HCT116 (cell line): ENCODE data around the gene DNM2. TPM values are rescaled to one million over a fixed set of nuclear protein-coding genes. Genes with fewer than 3 reads are reported as not detected.

Source experiments
- ATAC-seq: fragments of 200-7000 bp; cut with Tn5 transposase; 2 replicates; pipeline ENCODE4 v1.9.1; 2020; ENCODE audit warnings: mild to moderate bottlenecking, moderate library complexity
- BruUV-seq: library from RNA; stranded (reverse); fragments of 400-500 nt; replicated peaks from 2 replicates; lab custom pipeline; 2021; lab: Mats Ljungman, UMichigan
- CTCF ChIA-PET: fragments of 300-600 bp; sonication (Branson Sonifier 250); formaldehyde crosslinking; loops from one replicate; lab custom pipeline; 2021; ENCODE audit warnings: antibody characterized with exemption; lab: Charles Lee
- POLR2A ChIA-PET: fragments of 300-600, 350-600 bp; sonication (Branson Sonifier 250); formaldehyde crosslinking; loops from one replicate; lab custom pipeline; 2021; ENCODE audit warnings: antibody characterized with exemption; lab: Charles Lee
- RAD21 ChIA-PET, 2 experiments: fragments of 300-600 bp; sonication (Branson Sonifier 250); formaldehyde crosslinking; loops; one replicate each; lab custom pipeline; 2023; ENCODE audit warnings: low total read pairs in 2 of 2; ENCODE audit not compliant: uncharacterized antibody in 2 of 2, unreplicated experiment in 2 of 2, low non-redundant PET in 1 of 2; lab: Charles Lee
- DNase-seq: peaks from one replicate; pipeline ENCODE4 v3.0.0-alpha.2; 2010; ENCODE audit warnings: low read depth, low spot score
- H2AFZ ChIP-seq: fragments of 200-600 bp; shearing (Covaris generic), sonication (generic); 2 replicates; pipeline ENCODE4 v1.6.1; 2017; ENCODE audit warnings: low read depth, mixed run types, mixed read lengths, antibody characterized with exemption, low read length; ENCODE audit not compliant: poor library complexity, severe bottlenecking
- H3K27ac ChIP-seq: 2 replicates; pipeline ENCODE4 v1.5.1; 2012; ENCODE audit warnings: low read depth, low read length
- H3K27me3 ChIP-seq: fragments of 200-600 bp; sonication (generic); 2 replicates; pipeline ENCODE4 v1.6.1; 2016; ENCODE audit warnings: mixed run types, low read length, mixed read lengths; ENCODE audit not compliant: insufficient read depth
- H3K36me3 ChIP-seq, 2 experiments: fragments of 200-500 bp in 1 of 2; fragments of 200-600 bp in 1 of 2; sonication (Bioruptor generic) in 1 of 2; sonication (generic) in 1 of 2; 2 replicates each; pipeline versions ENCODE4 v1.5.1 to v1.6.1; 2014 to 2016; ENCODE audit warnings: low read length in 2 of 2, inconsistent platforms in 1 of 2, mixed read lengths in 1 of 2, mixed run types in 1 of 2; ENCODE audit not compliant: insufficient read depth in 2 of 2, control insufficient read depth in 1 of 2
- H3K4me1 ChIP-seq, 2 experiments: fragments of 200-600 bp in 1 of 2; sonication (generic) in 1 of 2; 2 replicates each; pipeline versions ENCODE4 v1.5.1 to v1.6.1; 2012 to 2017; ENCODE audit warnings: low read length in 2 of 2, inconsistent platforms in 1 of 2, mild to moderate bottlenecking in 1 of 2, mixed read lengths in 1 of 2, mixed run types in 1 of 2, moderate library complexity in 1 of 2; ENCODE audit not compliant: insufficient read depth in 2 of 2, control insufficient read depth in 1 of 2
- H3K4me2 ChIP-seq: fragments of 200-600 bp; sonication (generic); 2 replicates; pipeline ENCODE4 v1.6.1; 2017; ENCODE audit warnings: mixed run types, low read length, mixed read lengths
- H3K4me3 ChIP-seq, 2 experiments: fragments of 200-600 bp in 1 of 2; sonication (generic) in 1 of 2; replicated peaks in 1 of 2; 2 replicates each; pipeline ENCODE4 v1.5.1; 2011 to 2016; ENCODE audit warnings: low read length in 2 of 2, control low read depth in 1 of 2, low read depth in 1 of 2, mild to moderate bottlenecking in 1 of 2, mixed read lengths in 1 of 2, mixed run types in 1 of 2
- H3K79me2 ChIP-seq: fragments of 200-600 bp; sonication (generic); 2 replicates; pipeline ENCODE4 v1.6.1; 2017; ENCODE audit warnings: mild to moderate bottlenecking, mixed run types, low read length, moderate library complexity, mixed read lengths; ENCODE audit not compliant: insufficient read depth
- H3K9ac ChIP-seq: fragments of 200-600 bp; sonication (generic); 2 replicates; pipeline ENCODE4 v1.6.1; 2016; ENCODE audit warnings: low read length, mixed read lengths
- H3K9me2 ChIP-seq: fragments of 200-600 bp; sonication (generic), shearing (Covaris generic); 2 replicates; pipeline ENCODE4 v1.6.1; 2017; ENCODE audit warnings: mixed run types, mild to moderate bottlenecking, moderate library complexity; ENCODE audit not compliant: insufficient read depth
- H3K9me3 ChIP-seq, 2 experiments: fragments of 200-500 bp in 1 of 2; fragments of 200-600 bp in 1 of 2; sonication (Bioruptor generic) in 1 of 2; sonication (generic) in 1 of 2; 2 replicates each; pipeline ENCODE4 v1.6.1; 2014 to 2017; ENCODE audit warnings: low read length in 2 of 2, mixed read lengths in 2 of 2, inconsistent platforms in 1 of 2, low read depth in 1 of 2, mild to moderate bottlenecking in 1 of 2, mixed run types in 1 of 2, moderate library complexity in 1 of 2; ENCODE audit not compliant: control insufficient read depth in 1 of 2, insufficient read depth in 1 of 2
- H4K20me1 ChIP-seq: fragments of 200-600 bp; sonication (generic), shearing (Covaris generic); 2 replicates; pipeline ENCODE4 v1.6.1; 2017; ENCODE audit warnings: mixed run types, mild to moderate bottlenecking, moderate library complexity; ENCODE audit not compliant: insufficient read depth
- CTCF ChIP-seq, 3 experiments: fragments of 200-600 bp in 1 of 3; sonication (generic) in 1 of 3; IDR thresholded peaks in 2 of 3; conservative IDR thresholded peaks in 1 of 3; 2 replicates each; pipeline ENCODE4 v1.5.1; 2012 to 2017; ENCODE audit warnings: low read depth in 2 of 3, low read length in 2 of 3, antibody characterized with exemption in 1 of 3, borderline replicate concordance in 1 of 3, control low read depth in 1 of 3, mild to moderate bottlenecking in 1 of 3, mixed read lengths in 1 of 3, mixed run types in 1 of 3, moderate library complexity in 1 of 3; ENCODE audit not compliant: insufficient read depth in 1 of 3
- EGR1 ChIP-seq: IDR thresholded peaks from 2 replicates; pipeline ENCODE4 v1.6.1; 2012; ENCODE audit warnings: low read depth
- EZH2phosphoT487 ChIP-seq: fragments of 200-600 bp; IDR thresholded peaks from 2 replicates; pipeline ENCODE4 v1.6.1; 2018; ENCODE audit warnings: antibody characterized with exemption, borderline replicate concordance
- JUND ChIP-seq: IDR thresholded peaks from 2 replicates; pipeline ENCODE4 v1.6.1; 2012
- RAD21 ChIP-seq: IDR thresholded peaks from 2 replicates; pipeline ENCODE4 v1.6.1; 2012; ENCODE audit warnings: low read depth, mild to moderate bottlenecking
- SIN3A ChIP-seq: IDR thresholded peaks from 2 replicates; pipeline ENCODE4 v1.6.1; 2012; ENCODE audit warnings: low read depth
- ZBTB33 ChIP-seq: IDR thresholded peaks from 2 replicates; pipeline ENCODE4 v1.6.1; 2011; ENCODE audit warnings: mild to moderate bottlenecking, low read length, moderate library complexity; ENCODE audit not compliant: insufficient replicate concordance; ENCODE audit errors: extremely low read depth
- intact Hi-C: fragments of 100-400 bp; cut with micrococcal nuclease; formaldehyde crosslinking; loops from 2 replicates; pipeline ENCODE4 v1.10.0; 2022
- total RNA-seq: library from RNA; stranded (reverse); gene quantifications from one replicate; pipeline ENCODE4 v1.2.1, GENCODE V29; 2021; ENCODE audit not compliant: unreplicated experiment
- TF ChIP-seq, protein P1 (sequence below): IDR thresholded peaks from 2 replicates; pipeline ENCODE4 v1.6.1; 2012; ENCODE audit warnings: low read depth
- TF ChIP-seq, protein P2 (sequence below): IDR thresholded peaks from 2 replicates; pipeline ENCODE4 v1.6.1; 2012
- TF ChIP-seq, protein P3 (sequence below): IDR thresholded peaks from 2 replicates; pipeline ENCODE4 v1.6.1; 2012

DNM2 gene
- total RNA-seq, 1 experiment from 2014 or later, result 183 TPM

DNA sequence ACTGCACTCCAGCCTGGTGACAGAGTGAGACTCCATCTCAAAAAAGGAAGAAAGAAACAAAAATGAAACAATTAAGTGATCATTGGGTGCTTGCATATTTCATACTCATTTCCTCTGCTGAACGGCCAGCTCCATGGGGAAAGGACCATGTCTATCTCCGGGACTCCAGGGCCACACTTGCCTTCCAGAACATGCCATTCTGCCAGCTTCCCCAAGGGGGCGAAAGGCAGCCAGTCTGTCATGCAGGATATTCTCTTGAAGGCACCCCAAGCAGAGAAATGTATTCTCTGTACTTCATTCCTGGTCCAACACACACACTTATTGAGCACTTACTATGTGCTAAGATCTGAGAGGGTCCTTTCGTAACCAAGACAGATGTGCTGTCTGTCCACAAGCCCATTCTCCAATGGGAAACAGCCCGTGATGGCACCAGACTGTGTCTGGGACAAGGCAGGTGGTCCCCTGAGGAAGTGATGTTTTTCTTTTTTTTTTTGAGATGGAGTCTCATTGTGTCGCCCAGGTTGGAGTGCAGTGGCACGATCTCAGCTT, 143.3 kb downstream of the DNM2 start:
- no peaks in the 10 kb centered on the region for H3K36me3 ChIP-seq
- no peak overlapping the region for H3K4me2 ChIP-seq
- no peaks in the 10 kb centered on the region for H4K20me1 ChIP-seq
- H2AFZ ChIP-seq, result no peak overlapping the region
- no TSS peak for BruUV-seq
- peak; percentile 55 for ATAC-seq
- ChIA-PET POLR2A (interaction anchor here (1.1 to 1.2 kb wide), 2 partner anchors 11 to 143 kb away, joined by 3 to 6 read pairs; partner anchors contain the start of gene DNM2), CTCF (interaction anchor here (0.8 to 2.8 kb wide), 7 partner anchors 9 to 221 kb away, joined by 3 to 12 read pairs (median 4); partner anchors contain the start of genes CARM1, DNM2 and TMED1), RAD21 (no interaction called here)
- DNase-seq, result peak; percentile 31
- H3K4me3 ChIP-seq, result no peak overlapping the region
- H3K27me3 ChIP-seq, result no peaks in the 10 kb centered on the region
- no peak overlapping the region for H3K9ac ChIP-seq
- H3K79me2 ChIP-seq, result no peaks in the 10 kb centered on the region
- TF ChIP-seq EZH2phosphoT487 (no peak), CTCF (IDR thresholded peaks at IDR 0.05 in 2 of 3, conservative IDR thresholded peaks at IDR 0.05 in 1 of 3; ENCODE audit: borderline replicate concordance in 1 of 3, insufficient read depth in 1 of 3, low read depth in 2 of 3, low read length in 2 of 3) (peak; percentile 24 to 71 (median 63); a peak in 5 of 6 replicates), RAD21 (peak; percentile 8; the same call in 1 of the 2 replicates)
- H3K9me3 ChIP-seq, result no peaks in the 10 kb centered on the region
- H3K4me1 ChIP-seq, result peaks cover 3 to 26% of the 10 kb centered on the region in 2 experiments; a peak in 3 of 4 replicates
- no peaks in the 10 kb centered on the region for H3K9me2 ChIP-seq
- intact Hi-C loops, result no loop called here
- no peak overlapping the region for H3K27ac ChIP-seq

- ChIA-PET CTCF (interaction anchor here (0.6 to 4.5 kb wide), 4 partner anchors 8 to 1037 kb away, joined by 4 to 52 read pairs (median 10); partner anchors contain the start of genes CARM1, DNM2 and TMED1), POLR2A (no interaction called here), RAD21 (no interaction called here)
- Histone ChIP-seq H3K36me3 (no peaks in the 10 kb centered on the region), H3K9me3 (no peaks in the 10 kb centered on the region), H3K4me2 (no peak overlapping the region), H3K27me3 (no peaks in the 10 kb centered on the region), H3K27ac (no peak overlapping the region), H3K4me1 (peaks cover 3 to 26% of the 10 kb centered on the region in 2 experiments; a peak in 3 of 4 replicates), H3K4me3 (no peak overlapping the region), H3K9me2 (no peaks in the 10 kb centered on the region), H3K9ac (no peak overlapping the region), H3K79me2 (no peaks in the 10 kb centered on the region), H2AFZ (no peak overlapping the region), H4K20me1 (no peaks in the 10 kb centered on the region)
- ATAC-seq, result no peak
- BruUV-seq, result no TSS peak
- no peak for DNase-seq
- intact Hi-C loops, result no loop called here
- TF ChIP-seq SIN3A, result no peak
- TF ChIP-seq ZBTB33, result no peak
- no peak for TF ChIP-seq JUND
- TF ChIP-seq, protein P1, sequence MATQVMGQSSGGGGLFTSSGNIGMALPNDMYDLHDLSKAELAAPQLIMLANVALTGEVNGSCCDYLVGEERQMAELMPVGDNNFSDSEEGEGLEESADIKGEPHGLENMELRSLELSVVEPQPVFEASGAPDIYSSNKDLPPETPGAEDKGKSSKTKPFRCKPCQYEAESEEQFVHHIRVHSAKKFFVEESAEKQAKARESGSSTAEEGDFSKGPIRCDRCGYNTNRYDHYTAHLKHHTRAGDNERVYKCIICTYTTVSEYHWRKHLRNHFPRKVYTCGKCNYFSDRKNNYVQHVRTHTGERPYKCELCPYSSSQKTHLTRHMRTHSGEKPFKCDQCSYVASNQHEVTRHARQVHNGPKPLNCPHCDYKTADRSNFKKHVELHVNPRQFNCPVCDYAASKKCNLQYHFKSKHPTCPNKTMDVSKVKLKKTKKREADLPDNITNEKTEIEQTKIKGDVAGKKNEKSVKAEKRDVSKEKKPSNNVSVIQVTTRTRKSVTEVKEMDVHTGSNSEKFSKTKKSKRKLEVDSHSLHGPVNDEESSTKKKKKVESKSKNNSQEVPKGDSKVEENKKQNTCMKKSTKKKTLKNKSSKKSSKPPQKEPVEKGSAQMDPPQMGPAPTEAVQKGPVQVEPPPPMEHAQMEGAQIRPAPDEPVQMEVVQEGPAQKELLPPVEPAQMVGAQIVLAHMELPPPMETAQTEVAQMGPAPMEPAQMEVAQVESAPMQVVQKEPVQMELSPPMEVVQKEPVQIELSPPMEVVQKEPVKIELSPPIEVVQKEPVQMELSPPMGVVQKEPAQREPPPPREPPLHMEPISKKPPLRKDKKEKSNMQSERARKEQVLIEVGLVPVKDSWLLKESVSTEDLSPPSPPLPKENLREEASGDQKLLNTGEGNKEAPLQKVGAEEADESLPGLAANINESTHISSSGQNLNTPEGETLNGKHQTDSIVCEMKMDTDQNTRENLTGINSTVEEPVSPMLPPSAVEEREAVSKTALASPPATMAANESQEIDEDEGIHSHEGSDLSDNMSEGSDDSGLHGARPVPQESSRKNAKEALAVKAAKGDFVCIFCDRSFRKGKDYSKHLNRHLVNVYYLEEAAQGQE, result no peak
- TF ChIP-seq, protein P2, sequence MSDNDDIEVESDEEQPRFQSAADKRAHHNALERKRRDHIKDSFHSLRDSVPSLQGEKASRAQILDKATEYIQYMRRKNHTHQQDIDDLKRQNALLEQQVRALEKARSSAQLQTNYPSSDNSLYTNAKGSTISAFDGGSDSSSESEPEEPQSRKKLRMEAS, result no peak
- TF ChIP-seq, protein P3, sequence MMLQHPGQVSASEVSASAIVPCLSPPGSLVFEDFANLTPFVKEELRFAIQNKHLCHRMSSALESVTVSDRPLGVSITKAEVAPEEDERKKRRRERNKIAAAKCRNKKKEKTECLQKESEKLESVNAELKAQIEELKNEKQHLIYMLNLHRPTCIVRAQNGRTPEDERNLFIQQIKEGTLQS, result no peak
- no peak for TF ChIP-seq EGR1
These were observed 144.8 kb downstream of the DNM2 start for GRCh38 chr19:10862561-10863106.
